GM21717 (cell line): ENCODE data around the gene PTGIR.

ENCODE experiments used
- ATAC-seq: cut with Tn5 transposase; IDR thresholded peaks from one replicate; pipeline ENCODE4 v1.9.1; 2021; ENCODE audit warnings: mild to moderate bottlenecking, moderate library complexity; ENCODE audit not compliant: unreplicated experiment

Gene PTGIR

GRCh38 chr19:46616631-46617322 lies 8.1 kb downstream of the PTGIR start:
- ATAC-seq = no peak

GRCh38 chr19:46615966-46616365 lies 8.9 kb downstream of the PTGIR start:
- ATAC-seq = no peak

- peak; percentile 34 for ATAC-seq
Observed at GRCh38 chr19:46614114-46614722, 10.7 kb downstream of the PTGIR start.

DNA sequence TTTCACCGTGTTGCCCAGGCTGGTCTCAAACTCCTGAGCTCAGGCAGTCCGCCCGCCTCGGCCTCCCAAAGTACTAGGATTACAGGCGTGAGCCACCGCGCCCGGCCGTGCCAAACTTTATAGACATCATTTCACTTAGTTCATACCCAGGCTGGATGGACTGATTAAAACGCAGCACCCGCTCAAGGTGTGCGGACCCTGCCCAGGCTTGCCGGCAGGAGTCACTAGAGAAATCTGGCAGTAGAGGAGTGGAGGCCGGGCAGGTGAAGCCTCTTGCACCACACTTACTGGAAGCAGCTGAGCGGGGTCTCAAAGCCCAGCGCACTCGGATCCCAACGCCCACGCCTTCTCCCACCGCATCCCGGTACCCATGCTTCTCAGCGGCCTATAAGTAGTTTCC lies 11.4 kb downstream of the PTGIR start:
- ATAC-seq = no peak

DNA sequence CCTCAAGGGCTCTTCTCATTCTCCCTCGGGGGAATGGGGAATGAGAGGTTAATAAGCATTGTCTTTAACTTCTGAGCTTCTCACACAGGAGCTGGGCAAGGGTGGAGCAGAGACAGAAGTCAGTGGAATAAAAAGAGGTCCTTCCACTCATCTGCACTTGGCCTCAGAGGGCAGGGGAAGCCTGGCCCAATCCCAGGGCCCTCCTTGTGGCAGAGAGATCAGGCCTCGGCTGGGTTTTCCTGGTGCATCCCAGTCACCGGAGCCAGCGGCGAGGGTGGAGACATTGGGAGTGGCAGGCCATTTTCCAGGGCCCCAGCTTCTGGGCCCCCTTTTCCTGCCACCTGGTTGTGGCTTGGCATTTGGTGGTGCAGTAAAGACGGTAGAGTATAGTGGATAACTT lies 13.1 kb downstream of the PTGIR start:
- no peak for ATAC-seq

- ATAC-seq = no peak
Observed at GRCh38 chr19:46610851-46611770, 13.8 kb downstream of the PTGIR start.

DNA sequence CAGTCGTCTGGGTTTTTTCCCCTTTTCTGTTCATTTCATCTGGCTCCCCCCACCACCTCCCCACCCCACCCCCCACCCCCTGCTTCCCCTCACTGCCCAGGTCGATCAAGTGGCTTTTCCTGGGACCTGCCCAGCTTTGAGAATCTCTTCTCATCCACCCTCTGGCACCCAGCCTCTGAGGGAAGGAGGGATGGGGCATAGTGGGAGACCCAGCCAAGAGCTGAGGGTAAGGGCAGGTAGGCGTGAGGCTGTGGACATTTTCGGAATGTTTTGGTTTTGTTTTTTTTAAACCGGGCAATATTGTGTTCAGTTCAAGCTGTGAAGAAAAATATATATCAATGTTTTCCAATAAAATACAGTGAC lies 14.5 kb downstream of the PTGIR start:
- no peak for ATAC-seq

DNA sequence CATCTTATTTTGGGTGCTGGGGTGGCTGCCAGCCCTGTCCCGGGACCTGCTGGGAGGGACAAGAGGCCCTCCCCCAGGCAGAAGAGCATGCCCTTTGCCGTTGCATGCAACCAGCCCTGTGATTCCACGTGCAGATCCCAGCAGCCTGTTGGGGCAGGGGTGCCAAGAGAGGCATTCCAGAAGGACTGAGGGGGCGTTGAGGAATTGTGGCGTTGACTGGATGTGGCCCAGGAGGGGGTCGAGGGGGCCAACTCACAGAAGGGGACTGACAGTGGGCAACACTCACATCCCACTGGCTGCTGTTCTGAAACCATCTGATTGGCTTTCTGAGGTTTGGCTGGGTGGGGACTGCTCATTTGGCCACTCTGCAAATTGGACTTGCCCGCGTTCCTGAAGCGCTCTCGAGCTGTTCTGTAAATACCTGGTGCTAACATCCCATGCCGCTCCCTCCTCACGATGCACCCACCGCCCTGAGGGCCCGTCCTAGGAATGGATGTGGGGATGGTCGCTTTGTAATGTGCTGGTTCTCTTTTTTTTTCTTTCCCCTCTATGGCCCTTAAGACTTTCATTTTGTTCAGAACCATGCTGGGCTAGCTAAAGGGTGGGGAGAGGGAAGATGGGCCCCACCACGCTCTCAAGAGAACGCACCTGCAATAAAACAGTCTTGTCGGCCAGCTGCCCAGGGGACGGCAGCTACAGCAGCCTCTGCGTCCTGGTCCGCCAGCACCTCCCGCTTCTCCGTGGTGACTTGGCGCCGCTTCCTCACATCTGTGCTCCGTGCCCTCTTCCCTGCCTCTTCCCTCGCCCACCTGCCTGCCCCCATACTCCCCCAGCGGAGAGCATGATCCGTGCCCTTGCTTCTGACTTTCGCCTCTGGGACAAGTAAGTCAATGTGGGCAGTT lies 15.1 kb downstream of the PTGIR start:
- no peak for ATAC-seq

DNA sequence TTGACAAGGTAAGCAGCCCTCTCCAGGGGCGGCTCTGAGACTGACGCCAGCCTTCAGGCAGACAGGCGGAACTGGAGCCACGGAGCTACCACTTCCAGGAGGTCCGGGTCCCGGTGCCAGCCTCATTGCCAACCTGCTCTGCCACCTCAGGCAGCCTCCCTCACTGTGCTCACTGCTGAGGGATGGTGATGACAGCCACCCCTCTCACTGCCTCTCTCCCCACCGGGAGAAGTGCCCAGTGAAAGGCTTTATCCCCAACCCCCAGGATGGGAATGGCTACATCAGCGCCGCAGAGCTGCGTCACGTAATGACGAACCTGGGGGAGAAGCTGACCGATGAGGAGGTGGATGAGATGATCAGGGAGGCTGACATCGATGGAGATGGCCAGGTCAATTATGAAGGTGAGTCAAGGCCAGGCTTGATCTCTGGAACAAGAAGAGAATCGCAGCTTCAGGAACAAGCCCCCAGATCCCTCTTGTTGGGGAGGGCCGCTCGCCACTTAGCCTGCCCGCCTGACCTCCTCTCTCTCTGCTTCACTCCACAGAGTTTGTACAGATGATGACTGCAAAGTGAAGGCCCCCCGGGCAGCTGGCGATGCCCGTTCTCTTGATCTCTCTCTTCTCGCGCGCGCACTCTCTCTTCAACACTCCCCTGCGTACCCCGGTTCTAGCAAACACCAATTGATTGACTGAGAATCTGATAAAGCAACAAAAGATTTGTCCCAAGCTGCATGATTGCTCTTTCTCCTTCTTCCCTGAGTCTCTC lies 16.1 kb downstream of the PTGIR start:
- ATAC-seq = no peak

- no peak for ATAC-seq
Observed at GRCh38 chr19:46608178-46608577, 16.7 kb downstream of the PTGIR start.

DNA sequence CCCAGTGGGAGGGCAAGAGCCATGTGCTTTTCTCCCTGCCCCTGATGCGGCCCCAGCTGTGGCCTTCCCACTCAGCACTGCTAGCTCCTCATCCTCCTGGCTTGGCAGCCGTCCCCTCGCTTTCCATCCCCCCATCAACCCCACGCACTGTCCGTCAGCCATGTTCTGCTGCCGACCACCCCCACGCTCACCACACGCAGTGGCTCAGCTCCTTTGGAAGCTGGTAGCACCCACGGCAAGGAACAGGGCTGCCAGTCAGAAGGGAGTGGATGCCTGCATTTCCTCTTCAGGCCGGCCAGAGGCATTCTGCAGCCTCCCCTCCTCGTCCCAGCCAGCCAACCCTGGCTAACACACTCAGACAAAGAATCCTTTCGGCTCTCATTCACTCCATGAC lies 17.4 kb downstream of the PTGIR start:
- no peak for ATAC-seq

DNA sequence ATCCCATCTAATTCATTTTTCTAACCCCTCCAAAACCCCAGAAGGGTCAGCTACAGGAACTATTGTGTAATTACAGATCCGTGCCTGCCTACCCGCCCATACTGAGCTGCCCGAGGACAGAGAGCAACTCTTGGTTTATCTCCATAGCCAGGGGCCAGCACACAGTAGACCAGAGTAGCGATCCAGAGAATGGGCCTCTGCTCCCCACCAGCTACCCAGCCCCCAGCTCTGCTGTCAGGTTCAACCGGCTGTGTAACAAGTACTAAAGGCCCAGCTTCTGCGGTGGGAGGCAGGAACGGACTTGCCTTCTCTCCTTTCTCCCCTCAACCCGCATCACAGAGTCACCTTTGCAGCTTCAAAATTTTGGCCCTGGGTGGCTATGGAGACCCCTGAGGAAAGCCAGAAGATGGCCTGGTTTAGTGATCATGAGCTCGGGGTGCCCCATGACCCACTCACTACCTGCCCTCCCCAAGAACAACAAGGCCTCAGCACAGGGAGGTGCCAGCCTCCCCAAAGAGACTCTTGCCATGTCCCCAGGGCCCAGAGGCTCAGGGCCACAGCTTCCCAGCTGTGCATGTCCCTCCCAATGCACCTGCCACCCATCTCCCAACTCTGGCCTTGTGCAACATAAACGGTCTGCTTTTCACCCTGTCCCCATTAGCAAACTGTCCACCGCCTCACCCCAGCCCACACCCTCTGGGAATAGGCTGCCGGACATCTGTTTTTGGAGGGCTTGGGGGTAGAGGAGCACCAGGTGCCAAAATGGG lies 18.0 kb downstream of the PTGIR start:
- ATAC-seq = no peak

DNA sequence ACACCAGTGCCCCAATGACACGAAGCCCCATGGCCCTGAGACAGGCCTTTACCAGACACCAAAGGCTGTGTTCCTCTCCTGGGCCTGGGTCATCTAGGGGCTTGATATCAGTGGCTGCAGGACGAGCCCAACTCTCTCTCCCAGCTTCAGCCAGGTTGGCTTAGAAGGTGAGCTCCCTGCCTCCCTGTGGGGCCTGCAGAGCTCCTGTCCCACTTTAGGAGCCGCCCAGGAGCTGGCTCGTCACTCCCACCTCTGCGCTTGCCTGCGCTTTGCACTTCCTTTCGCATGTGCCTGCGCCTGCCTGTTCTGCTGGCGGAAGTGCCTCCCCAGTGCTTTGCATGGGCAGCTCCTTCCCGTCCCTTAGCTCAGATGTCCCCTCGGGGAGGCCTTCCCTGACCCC lies 18.9 kb downstream of the PTGIR start:
- no peak for ATAC-seq

GRCh38 chr19:46605356-46605821 lies 19.5 kb downstream of the PTGIR start:
- ATAC-seq = no peak

DNA sequence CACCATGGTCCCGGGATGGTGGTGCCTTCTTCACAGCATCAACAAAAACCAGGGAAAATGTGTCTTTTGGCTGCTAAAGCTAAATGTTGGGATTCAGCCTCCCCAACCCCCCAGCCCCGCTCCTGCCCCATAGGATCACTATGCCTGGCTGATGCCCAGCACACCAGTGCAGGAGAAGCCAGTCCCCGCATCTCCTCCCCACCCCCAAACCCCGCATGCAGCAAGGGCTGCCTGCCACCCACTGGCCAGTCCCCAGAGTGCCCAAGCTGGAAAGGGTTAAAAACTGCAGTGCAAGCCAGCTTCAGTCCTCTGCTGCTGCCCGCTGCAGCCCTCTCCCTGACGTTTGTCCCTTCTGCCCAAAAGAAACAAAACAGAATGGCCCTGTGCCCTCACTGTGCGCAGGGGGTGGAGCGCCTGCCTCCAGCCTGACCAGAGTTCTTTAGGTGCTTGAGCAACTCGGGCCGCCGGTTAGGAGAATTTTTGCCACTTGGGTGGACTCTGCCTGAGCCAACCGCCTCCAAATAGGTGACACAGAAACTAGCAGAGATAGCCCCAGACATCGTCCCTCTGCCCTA lies 20.0 kb downstream of the PTGIR start:
- no peak for ATAC-seq

- ATAC-seq = no peak
Observed at GRCh38 chr19:46603752-46604231, 21.1 kb downstream of the PTGIR start.

- no peak for ATAC-seq
Observed at GRCh38 chr19:46603195-46603637, 21.7 kb downstream of the PTGIR start.

GRCh38 chr19:46602392-46603194 lies 22.3 kb downstream of the PTGIR start:
- no peak for ATAC-seq
